ENCODE measurements around the gene LHX3. TPM values are rescaled to one million over a fixed set of nuclear protein-coding genes. Genes with fewer than 3 reads are reported as not detected.

Gene LHX3
- polyA plus RNA-seq, 1 donor from 2014 or later, result not detected

DNA sequence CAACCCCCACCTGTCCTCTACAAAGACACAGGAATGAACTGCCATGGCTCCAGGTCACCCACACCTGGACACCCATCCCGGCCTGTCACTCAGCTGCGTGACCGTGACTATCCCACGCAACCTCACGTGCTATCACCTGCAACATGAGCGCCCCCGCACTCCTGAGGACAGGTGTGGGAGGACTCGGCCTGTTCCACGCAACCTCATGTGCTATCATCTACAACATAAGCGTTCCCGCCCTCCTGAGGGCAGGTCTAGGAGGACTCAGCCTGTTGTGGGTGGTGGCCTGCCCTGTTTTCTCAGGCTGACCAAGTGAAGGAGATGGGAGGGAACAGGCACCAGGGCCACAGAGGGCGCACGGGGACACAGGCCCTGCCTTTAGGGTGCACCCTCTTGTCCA is 36.6 kb upstream of the LHX3 start:
- H3K9me2 ChIP-seq (ENCODE audit: insufficient read depth, low read length), result no peaks in the 10 kb centered on the region
- no peak overlapping the region for H3K27ac ChIP-seq (ENCODE audit: low read length)
- H3K9me3 ChIP-seq (ENCODE audit: low read length), result no peaks in the 10 kb centered on the region
- H3K4me3 ChIP-seq (ENCODE audit: low read length), result no peak overlapping the region
- TF ChIP-seq EZH2 (IDR thresholded peaks at IDR 0.05; ENCODE audit: borderline replicate concordance, insufficient read depth, low read length, poor library complexity, severe bottlenecking) (no peak), CTCF (IDR thresholded peaks at IDR 0.05; ENCODE audit: poor library complexity, severe bottlenecking) (no peak), REST (IDR thresholded peaks at IDR 0.05; ENCODE audit: borderline replicate concordance) (no peak), EP300 (conservative IDR thresholded peaks at IDR 0.05; ENCODE audit: poor library complexity, severe bottlenecking) (no peak), RAD21 (conservative IDR thresholded peaks at IDR 0.05) (no peak), POLR2AphosphoS5 (IDR thresholded peaks at IDR 0.05) (no peak), TAF1 (IDR thresholded peaks at IDR 0.05; ENCODE audit: low read depth) (no peak), MXI1 (conservative IDR thresholded peaks at IDR 0.05; ENCODE audit: poor library complexity, severe bottlenecking) (no peak), SMC3 (conservative IDR thresholded peaks at IDR 0.05; ENCODE audit: poor library complexity) (no peak)
- H3F3A ChIP-seq (ENCODE audit: insufficient read depth, low read length, poor library complexity, severe bottlenecking), result no peaks in the 10 kb centered on the region
- H4K20me1 ChIP-seq (ENCODE audit: insufficient read depth), result no peaks in the 10 kb centered on the region
- H3K9ac ChIP-seq (ENCODE audit: low read length), result no peak overlapping the region
- no peaks in the 10 kb centered on the region for H3K36me3 ChIP-seq (ENCODE audit: insufficient read depth, low read length)
- peaks cover 32% of the 10 kb centered on the region for H3K79me2 ChIP-seq (replicated peaks; ENCODE audit: insufficient read depth, low read length)
- no peaks in the 10 kb centered on the region for H3K27me3 ChIP-seq (ENCODE audit: insufficient read depth, low read depth, low read length)
- no peak overlapping the region for H2AFZ ChIP-seq (ENCODE audit: low read depth, low read length)
- no peak overlapping the region for H3K4me2 ChIP-seq (ENCODE audit: low read length)

GRCh38 chr9:136240941-136241340 is 36.0 kb upstream of the LHX3 start:
- TF ChIP-seq RAD21 (conservative IDR thresholded peaks at IDR 0.05), result no peak
- TF ChIP-seq SMC3 (conservative IDR thresholded peaks at IDR 0.05; ENCODE audit: poor library complexity), result no peak
- no peak for TF ChIP-seq MXI1 (conservative IDR thresholded peaks at IDR 0.05; ENCODE audit: poor library complexity, severe bottlenecking)
- no peak overlapping the region for H3K27ac ChIP-seq (ENCODE audit: low read length)
- no peaks in the 10 kb centered on the region for H3K36me3 ChIP-seq (ENCODE audit: insufficient read depth, low read length)
- H3K27me3 ChIP-seq (ENCODE audit: insufficient read depth, low read depth, low read length), result no peaks in the 10 kb centered on the region
- H3K9ac ChIP-seq (ENCODE audit: low read length), result no peak overlapping the region
- H3K79me2 ChIP-seq (replicated peaks; ENCODE audit: insufficient read depth, low read length), result peaks cover 32% of the 10 kb centered on the region
- no peak overlapping the region for H3K4me3 ChIP-seq (ENCODE audit: low read length)
- no peaks in the 10 kb centered on the region for H3F3A ChIP-seq (ENCODE audit: insufficient read depth, low read length, poor library complexity, severe bottlenecking)
- no peaks in the 10 kb centered on the region for H3K9me2 ChIP-seq (ENCODE audit: insufficient read depth, low read length)
- no peak overlapping the region for H3K4me2 ChIP-seq (ENCODE audit: low read length)
- H3K9me3 ChIP-seq (ENCODE audit: low read length), result no peaks in the 10 kb centered on the region
- no peaks in the 10 kb centered on the region for H4K20me1 ChIP-seq (ENCODE audit: insufficient read depth)
- no peak overlapping the region for H2AFZ ChIP-seq (ENCODE audit: low read depth, low read length)

DNA sequence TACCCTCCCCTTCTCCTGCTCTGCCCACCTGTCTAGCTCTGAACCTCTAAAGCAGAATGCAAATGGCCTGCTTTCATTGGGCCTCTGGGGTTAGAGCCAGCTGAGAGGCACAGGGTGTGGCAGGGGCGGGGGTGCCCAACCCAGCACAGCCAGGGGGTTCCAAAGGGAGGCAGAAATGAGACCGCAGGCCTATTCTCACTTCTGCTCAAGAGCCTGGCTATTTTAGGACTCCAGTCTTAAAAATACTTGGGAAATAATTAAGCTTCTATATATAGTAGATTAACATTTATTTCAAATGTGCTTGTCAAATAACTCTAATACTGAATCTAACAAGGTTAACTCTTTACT is 35.0 kb upstream of the LHX3 start:
- TF ChIP-seq TAF1 (IDR thresholded peaks at IDR 0.05; ENCODE audit: low read depth) (no peak), EZH2 (IDR thresholded peaks at IDR 0.05; ENCODE audit: borderline replicate concordance, insufficient read depth, low read length, poor library complexity, severe bottlenecking) (no peak), EP300 (conservative IDR thresholded peaks at IDR 0.05; ENCODE audit: poor library complexity, severe bottlenecking) (no peak), REST (IDR thresholded peaks at IDR 0.05; ENCODE audit: borderline replicate concordance) (no peak), CTCF (IDR thresholded peaks at IDR 0.05; ENCODE audit: poor library complexity, severe bottlenecking) (no peak), RAD21 (conservative IDR thresholded peaks at IDR 0.05) (no peak), MXI1 (conservative IDR thresholded peaks at IDR 0.05; ENCODE audit: poor library complexity, severe bottlenecking) (no peak), SMC3 (conservative IDR thresholded peaks at IDR 0.05; ENCODE audit: poor library complexity) (no peak), POLR2AphosphoS5 (IDR thresholded peaks at IDR 0.05) (no peak)
- Histone ChIP-seq H3K9ac (ENCODE audit: low read length) (no peak overlapping the region), H3K79me2 (replicated peaks; ENCODE audit: insufficient read depth, low read length) (peaks cover 31% of the 10 kb centered on the region), H3K27ac (ENCODE audit: low read length) (no peak overlapping the region), H3K27me3 (ENCODE audit: insufficient read depth, low read depth, low read length) (no peaks in the 10 kb centered on the region), H3K9me2 (ENCODE audit: insufficient read depth, low read length) (no peaks in the 10 kb centered on the region), H3K36me3 (ENCODE audit: insufficient read depth, low read length) (no peaks in the 10 kb centered on the region), H4K20me1 (ENCODE audit: insufficient read depth) (no peaks in the 10 kb centered on the region), H2AFZ (ENCODE audit: low read depth, low read length) (no peak overlapping the region), H3K4me2 (ENCODE audit: low read length) (no peak overlapping the region), H3K9me3 (ENCODE audit: low read length) (no peaks in the 10 kb centered on the region), H3F3A (ENCODE audit: insufficient read depth, low read length, poor library complexity, severe bottlenecking) (no peaks in the 10 kb centered on the region), H3K4me3 (ENCODE audit: low read length) (no peak overlapping the region)
